ENCODE measurements around the gene ATP7B. TPM values are rescaled to one million over a fixed set of nuclear protein-coding genes. Genes with fewer than 3 reads are reported as not detected.

Gene ATP7B
- total RNA-seq, 1 donor from 2014 or later: 12.3 TPM

DNA sequence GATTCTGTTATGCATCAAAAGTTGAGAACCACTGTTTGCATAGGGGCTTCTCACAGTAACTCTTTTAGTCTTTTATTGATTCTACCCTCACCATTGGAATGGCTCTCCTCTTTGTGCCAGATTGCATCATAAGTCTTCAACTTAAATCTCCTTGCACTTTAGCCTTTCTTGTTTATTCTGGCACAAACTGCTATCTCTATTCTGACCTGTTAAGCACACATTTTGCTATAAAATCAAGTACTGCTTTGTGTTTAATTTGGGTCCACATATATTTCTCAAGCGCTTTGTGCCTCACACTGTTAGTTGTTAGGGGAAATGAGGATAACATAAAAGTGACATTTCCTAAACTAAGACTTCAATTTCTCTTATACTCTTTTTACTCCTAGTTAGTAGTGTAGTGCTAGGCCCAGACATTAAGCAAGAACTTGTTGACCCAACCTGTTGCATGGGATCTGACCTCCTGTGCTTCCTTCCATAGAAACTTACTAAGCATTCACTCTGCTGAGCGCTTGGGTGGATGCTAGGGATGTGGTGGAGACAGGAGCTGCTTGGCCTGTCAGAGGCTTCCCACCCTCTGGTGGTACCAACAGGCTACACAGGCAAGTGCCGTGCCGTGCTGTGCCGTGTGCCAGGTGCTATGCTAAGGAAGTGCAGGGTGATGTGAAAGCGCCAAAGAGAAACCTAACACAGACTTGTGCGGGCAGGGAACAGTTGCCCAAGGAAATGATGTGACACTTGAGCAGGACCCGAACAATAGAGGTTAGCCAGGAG is 14.4 kb upstream of the ATP7B start:
- Mint-ChIP-seq H3K36me3 (ENCODE audit: low read depth, unreplicated experiment) (peaks cover 72% of the 10 kb centered on the region), H3K4me1 (ENCODE audit: low read depth, unreplicated experiment) (peaks cover 5% of the 10 kb centered on the region), H3K4me3 (ENCODE audit: unreplicated experiment) (no peak overlapping the region), H3K9me3 (ENCODE audit: unreplicated experiment) (peaks cover 16% of the 10 kb centered on the region), H3K27me3 (ENCODE audit: low read depth, unreplicated experiment) (no peaks in the 10 kb centered on the region), H3K27ac (ENCODE audit: unreplicated experiment) (no peak overlapping the region)
- Histone ChIP-seq H2AFZ (ENCODE audit: low read depth, low read length) (no peak overlapping the region), H3K79me2 (ENCODE audit: insufficient read depth, low read length) (peaks cover 13% of the 10 kb centered on the region), H3K4me3 (ENCODE audit: insufficient read depth, low read depth, low read length) (no peak overlapping the region), H3K9ac (ENCODE audit: low read length) (no peak overlapping the region), H3K4me2 (ENCODE audit: low read length) (no peak overlapping the region), H3K27ac (ENCODE audit: low read depth, low read length) (no peak overlapping the region), H3K36me3 (ENCODE audit: insufficient read depth, low read length) (peaks cover 25% of the 10 kb centered on the region), H4K20me1 (ENCODE audit: insufficient read depth, low read length) (peaks cover 26% of the 10 kb centered on the region), H3K9me3 (ENCODE audit: insufficient read depth, low read depth, low read length) (no peaks in the 10 kb centered on the region), H3K4me1 (ENCODE audit: insufficient read depth, low read length) (no peaks in the 10 kb centered on the region), H3K27me3 (ENCODE audit: insufficient read depth, low read length) (no peaks in the 10 kb centered on the region)
- FAIRE-seq: no peak
- TF ChIP-seq EZH2 (IDR thresholded peaks at IDR 0.05; ENCODE audit: insufficient read depth, low read length) (no peak), CTCF (IDR thresholded peaks at IDR 0.05; ENCODE audit: insufficient read depth, low read depth, low read length) (no peak)
- no peak for DNase-seq (ENCODE audit: low read depth)

DNA sequence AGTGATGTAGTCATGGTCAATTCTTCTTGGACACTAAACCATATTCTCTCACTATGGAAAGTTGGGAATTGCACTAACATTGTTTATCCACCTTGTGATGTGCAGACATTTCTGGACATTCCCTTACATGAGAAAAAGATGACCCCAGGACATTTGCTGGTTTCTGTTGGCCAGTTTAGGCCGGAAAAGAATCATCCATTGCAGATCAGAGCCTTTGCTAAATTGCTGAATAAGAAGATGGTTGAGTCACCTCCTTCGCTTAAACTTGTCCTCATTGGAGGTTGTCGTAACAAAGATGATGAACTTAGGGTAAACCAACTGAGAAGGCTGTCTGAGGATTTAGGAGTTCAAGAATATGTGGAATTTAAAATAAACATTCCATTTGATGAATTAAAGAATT is 13.2 kb upstream of the ATP7B start, which contains the start of gene UTP14C:
Gene UTP14C (plus strand): TSS at position 211 of the 400 bp plus-strand sequence. CDS start 4,114 bp downstream, outside the sequence.
- no peaks in the 10 kb centered on the region for H3K4me1 Mint-ChIP-seq (ENCODE audit: low read depth, unreplicated experiment)
- peaks cover 29% of the 10 kb centered on the region for H3K36me3 ChIP-seq (ENCODE audit: insufficient read depth, low read length)
- H2AFZ ChIP-seq (ENCODE audit: low read depth, low read length): no peak within 1 kb of the TSS
- peaks cover 11% of the 10 kb centered on the region for H3K9me3 Mint-ChIP-seq (ENCODE audit: unreplicated experiment)
- peaks cover 15% of the 10 kb centered on the region for H3K79me2 ChIP-seq (ENCODE audit: insufficient read depth, low read length)
- H3K4me2 ChIP-seq (ENCODE audit: low read length): no peak within 1 kb of the TSS
- H3K36me3 Mint-ChIP-seq (ENCODE audit: low read depth, unreplicated experiment): peaks cover 65% of the 10 kb centered on the region
- FAIRE-seq (no peak), DNase-seq (ENCODE audit: low read depth) (no peak)
- H3K4me3 ChIP-seq (ENCODE audit: insufficient read depth, low read depth, low read length): no peak within 1 kb of the TSS
- no peak within 1 kb of the TSS for H3K27ac Mint-ChIP-seq (ENCODE audit: unreplicated experiment)
- H3K4me1 ChIP-seq (ENCODE audit: insufficient read depth, low read length): no peaks in the 10 kb centered on the region
- no peak within 1 kb of the TSS for H3K4me3 Mint-ChIP-seq (ENCODE audit: unreplicated experiment)
- no peaks in the 10 kb centered on the region for H3K27me3 ChIP-seq (ENCODE audit: insufficient read depth, low read length)
- H4K20me1 ChIP-seq (ENCODE audit: insufficient read depth, low read length): peaks cover 25% of the 10 kb centered on the region
- H3K9ac ChIP-seq (ENCODE audit: low read length): no peak within 1 kb of the TSS
- no peaks in the 10 kb centered on the region for H3K9me3 ChIP-seq (ENCODE audit: insufficient read depth, low read depth, low read length)
- no peak within 1 kb of the TSS for H3K27ac ChIP-seq (ENCODE audit: low read depth, low read length)
- TF ChIP-seq CTCF (IDR thresholded peaks at IDR 0.05; ENCODE audit: insufficient read depth, low read depth, low read length): no peak
- no peak for TF ChIP-seq EZH2 (IDR thresholded peaks at IDR 0.05; ENCODE audit: insufficient read depth, low read length)
- H3K27me3 Mint-ChIP-seq (ENCODE audit: low read depth, unreplicated experiment): no peaks in the 10 kb centered on the region

- peaks cover 19% of the 10 kb centered on the region for H3K36me3 ChIP-seq (ENCODE audit: insufficient read depth, low read length)
- peaks cover 29% of the 10 kb centered on the region for H3K79me2 ChIP-seq (ENCODE audit: insufficient read depth, low read length)
- H3K4me3 ChIP-seq (ENCODE audit: insufficient read depth, low read depth, low read length): no peak overlapping the region
- TF ChIP-seq CTCF (IDR thresholded peaks at IDR 0.05; ENCODE audit: insufficient read depth, low read depth, low read length): no peak
- TF ChIP-seq EZH2 (IDR thresholded peaks at IDR 0.05; ENCODE audit: insufficient read depth, low read length): no peak
- DNase-seq (ENCODE audit: low read depth) (no peak), FAIRE-seq (no peak)
- H3K4me1 ChIP-seq (ENCODE audit: insufficient read depth, low read length): no peaks in the 10 kb centered on the region
- Mint-ChIP-seq H3K9me3 (ENCODE audit: unreplicated experiment) (peaks cover 4% of the 10 kb centered on the region), H3K4me1 (ENCODE audit: low read depth, unreplicated experiment) (no peaks in the 10 kb centered on the region), H3K36me3 (ENCODE audit: low read depth, unreplicated experiment) (peaks cover 51% of the 10 kb centered on the region), H3K27me3 (ENCODE audit: low read depth, unreplicated experiment) (no peaks in the 10 kb centered on the region), H3K27ac (ENCODE audit: unreplicated experiment) (no peak overlapping the region), H3K4me3 (ENCODE audit: unreplicated experiment) (no peak overlapping the region)
- peaks cover 28% of the 10 kb centered on the region for H4K20me1 ChIP-seq (ENCODE audit: insufficient read depth, low read length)
- no peak overlapping the region for H2AFZ ChIP-seq (ENCODE audit: low read depth, low read length)
- no peak overlapping the region for H3K4me2 ChIP-seq (ENCODE audit: low read length)
- no peak overlapping the region for H3K27ac ChIP-seq (ENCODE audit: low read depth, low read length)
- H3K27me3 ChIP-seq (ENCODE audit: insufficient read depth, low read length): no peaks in the 10 kb centered on the region
- no peaks in the 10 kb centered on the region for H3K9me3 ChIP-seq (ENCODE audit: insufficient read depth, low read depth, low read length)
- H3K9ac ChIP-seq (ENCODE audit: low read length): no peak overlapping the region
Observed at GRCh38 chr13:52022356-52022755, 11.1 kb upstream of the ATP7B start.

Measured in astrocyte (in vitro differentiated cells and primary cell).